GM19455 (cell line): ENCODE measurements around the gene STXBP5L.
A peak's percentile ranks its signal among the peaks of the same experiment; 100 is the strongest.
"Not testable (repeated sequence)": the region's sequence is repeated elsewhere in the genome, so short reads cannot be mapped to it uniquely, and the experiment has no call there.

Source experiments
- ATAC-seq: cut with Tn5 transposase; IDR thresholded peaks from one replicate; pipeline ENCODE4 v1.9.1; 2021; ENCODE audit not compliant: unreplicated experiment

Gene STXBP5L

GRCh38 chr3:120908030-120908794 lies at the start of gene STXBP5L:
Gene STXBP5L, plus strand, starts transcription at chr3:120908205. Its CDS starts 1,374 bp downstream, at chr3:120909579.
- ATAC-seq, result peak; percentile 97

GRCh38 chr3:120858521-120858920 lies 49.5 kb upstream of the STXBP5L start:
- ATAC-seq, result no peak

GRCh38 chr3:120864541-120864940 lies 43.5 kb upstream of the STXBP5L start:
- ATAC-seq, result no peak

- ATAC-seq, result no peak
These were observed 32.5 kb upstream of the STXBP5L start for GRCh38 chr3:120875507-120875906.

GRCh38 chr3:120875989-120876388 lies 32.0 kb upstream of the STXBP5L start:
- ATAC-seq, result no peak

GRCh38 chr3:120879411-120879810 lies 28.6 kb upstream of the STXBP5L start:
- no peak for ATAC-seq

GRCh38 chr3:120892921-120893320 lies 15.1 kb upstream of the STXBP5L start:
- no peak for ATAC-seq

GRCh38 chr3:120894316-120895057 lies 13.5 kb upstream of the STXBP5L start:
- ATAC-seq, result no peak

GRCh38 chr3:120901716-120902115 lies 6.3 kb upstream of the STXBP5L start:
- ATAC-seq, result not testable (repeated sequence)

- no peak for ATAC-seq
These were observed 4.8 kb upstream of the STXBP5L start for GRCh38 chr3:120903221-120903620.

GRCh38 chr3:120907659-120908029 lies 361 bp upstream of the STXBP5L start:
- ATAC-seq, result no peak

GRCh38 chr3:120908795-120909601 lies 993 bp downstream of the STXBP5L start:
- ATAC-seq, result no peak

- no peak for ATAC-seq
These were observed 1.5 kb downstream of the STXBP5L start for GRCh38 chr3:120909602-120909878.

- ATAC-seq, result no peak
These were observed 18.1 kb downstream of the STXBP5L start for GRCh38 chr3:120926146-120926545.

GRCh38 chr3:120928991-120929390 lies 21.0 kb downstream of the STXBP5L start:
- ATAC-seq, result no peak

- ATAC-seq, result no peak
These were observed 23.6 kb downstream of the STXBP5L start for GRCh38 chr3:120931593-120931992.

- ATAC-seq, result no peak
These were observed 48.1 kb downstream of the STXBP5L start for GRCh38 chr3:120956143-120956542.

GRCh38 chr3:120982608-120983320 lies 74.8 kb downstream of the STXBP5L start:
- ATAC-seq, result no peak

GRCh38 chr3:120983321-120983665 lies 75.3 kb downstream of the STXBP5L start:
- ATAC-seq, result no peak

GRCh38 chr3:120983841-120984240 lies 75.8 kb downstream of the STXBP5L start:
- ATAC-seq, result no peak

GRCh38 chr3:120985242-120985641 lies 77.2 kb downstream of the STXBP5L start:
- no peak for ATAC-seq
